K562 (cell line): ENCODE measurements around the gene ENDOU. TPM values are rescaled to one million over a fixed set of nuclear protein-coding genes. Genes with fewer than 3 reads are reported as not detected.

Experiments
- ATAC-seq: fragments of 200-7000 bp; cut with Tn5 transposase; 3 replicates; pipeline ENCODE4 v1.9.1; 2020; ENCODE audit warnings: moderate library complexity
- BruUV-seq: library from RNA; stranded (reverse); fragments of 400-500 nt; replicated peaks from 2 replicates; lab custom pipeline; 2021; lab: Mats Ljungman, UMichigan
- CTCF ChIA-PET: fragments of 300-600 bp; formaldehyde crosslinking; extraction: SDS; loops from one replicate; lab custom pipeline; 2021; ENCODE audit warnings: low intra/inter-chr PET ratio; lab: Yijun Ruan, JAX
- POLR2A ChIA-PET: fragments of 300-600, 350-650 bp; sonication (Branson Sonifier 250); formaldehyde crosslinking; extraction: SDS; loops from one replicate; lab custom pipeline; 2021; ENCODE audit warnings: antibody characterized with exemption, inconsistent platforms; lab: Yijun Ruan, JAX
- DNase-seq, 4 experiments: peaks; one replicate each; pipeline versions ENCODE4 v3.0.0 to v3.0.0-alpha.2; 2011 to 2018; ENCODE audit warnings: low spot score in 3 of 4, mixed read lengths in 3 of 4; ENCODE audit errors: extremely low read depth in 1 of 4
- FAIRE-seq: peaks from 2 replicates; lab custom pipeline; 2011; peaks lifted over from hg19 to GRCh38; lab: Jason Lieb, UNC
- H2AFZ ChIP-seq: 2 replicates; pipeline ENCODE4 v1.6.0; 2011; ENCODE audit warnings: low read depth, low read length, control low read depth, inconsistent platforms
- H3K27ac ChIP-seq: fragments of 200-600 bp; 3 replicates; pipeline ENCODE4 v1.8.0; 2011; ENCODE audit warnings: low read depth, mild to moderate bottlenecking, control low read depth, inconsistent platforms, low read length, moderate library complexity, mixed read lengths; ENCODE audit errors: extremely low read depth
- H3K27me3 ChIP-seq, 2 experiments: fragments of 300-600 bp in 1 of 2; 2 replicates in 1 of 2; 3 replicates in 1 of 2; pipeline versions ENCODE4 v1.6.0 to v1.8.0; 2011; ENCODE audit warnings: inconsistent platforms in 2 of 2, low read length in 2 of 2, mild to moderate bottlenecking in 1 of 2, mixed read lengths in 1 of 2, moderate library complexity in 1 of 2; ENCODE audit not compliant: control insufficient read depth in 2 of 2, insufficient read depth in 2 of 2
- H3K36me3 ChIP-seq: fragments of 300-600 bp; 3 replicates; pipeline ENCODE4 v1.8.0; 2011; ENCODE audit warnings: mild to moderate bottlenecking, low read length, inconsistent platforms; ENCODE audit not compliant: control insufficient read depth, insufficient read depth
- H3K4me1 ChIP-seq, 2 experiments: fragments of 200-600 bp in 1 of 2; replicated peaks in 1 of 2; 2 replicates in 1 of 2; 3 replicates in 1 of 2; pipeline versions ENCODE4 v1.5.1 to v1.8.0; 2011; ENCODE audit warnings: inconsistent platforms in 2 of 2, low read length in 2 of 2, mild to moderate bottlenecking in 1 of 2, mixed read lengths in 1 of 2, moderate library complexity in 1 of 2; ENCODE audit not compliant: control insufficient read depth in 2 of 2, insufficient read depth in 2 of 2
- H3K4me2 ChIP-seq: 2 replicates; pipeline ENCODE4 v1.6.1; 2011; ENCODE audit warnings: low read length, control low read depth, inconsistent platforms, mixed read lengths; ENCODE audit not compliant: insufficient read depth
- H3K4me3 ChIP-seq: fragments of 200-600 bp; sonication (generic), shearing (Covaris generic); 2 replicates; pipeline ENCODE4 v1.5.1; 2016; ENCODE audit warnings: control low read depth, inconsistent platforms
- H3K79me2 ChIP-seq: fragments of 200-600 bp; 3 replicates; pipeline ENCODE4 v1.8.0; 2011; ENCODE audit warnings: low read length, inconsistent platforms; ENCODE audit not compliant: control insufficient read depth, insufficient read depth
- H3K9ac ChIP-seq, 2 experiments: 2 replicates each; pipeline versions ENCODE4 v1.6.0 to v1.6.1; 2011; ENCODE audit warnings: low read depth in 2 of 2, low read length in 2 of 2, control low read depth in 1 of 2, inconsistent platforms in 1 of 2, mild to moderate bottlenecking in 1 of 2, mixed read lengths in 1 of 2; ENCODE audit not compliant: insufficient read depth in 1 of 2
- H3K9me1 ChIP-seq: one replicate; pipeline ENCODE4 v1.6.0; 2011; ENCODE audit warnings: inconsistent platforms, mild to moderate bottlenecking, low read length, moderate library complexity; ENCODE audit not compliant: control insufficient read depth, insufficient read depth
- H3K9me3 ChIP-seq: replicated peaks from 2 replicates; pipeline ENCODE4 v1.5.1; 2011; ENCODE audit warnings: low read depth, low read length, inconsistent platforms; ENCODE audit not compliant: control insufficient read depth, insufficient read depth
- H4K20me1 ChIP-seq: replicated peaks from 2 replicates; pipeline ENCODE4 v1.6.1; 2011; ENCODE audit warnings: low read length, inconsistent platforms, mixed read lengths; ENCODE audit not compliant: control insufficient read depth, insufficient read depth
- ATF4 ChIP-seq: fragments of 450-650 bp; formaldehyde crosslinking; IDR thresholded peaks from 2 replicates; pipeline ENCODE4 v1.4.0; 2022; ENCODE audit warnings: mild to moderate bottlenecking, moderate library complexity
- CHCHD3 ChIP-seq: fragments of 250-450 bp; sonication (Bioruptor Pico); IDR thresholded peaks from 2 replicates; pipeline ENCODE4 v2.1.2; 2022; ENCODE audit warnings: mild to moderate bottlenecking
- CREB3 ChIP-seq: fragments of 450-650 bp; conservative IDR thresholded peaks from 2 replicates; pipeline ENCODE4 v1.6.1; 2016; ENCODE audit warnings: missing genetic modification characterization, low read depth, mild to moderate bottlenecking, missing compliant biosample characterization, moderate library complexity
- HNRNPK ChIP-seq: fragments of 200-400 bp; formaldehyde crosslinking; IDR thresholded peaks from one replicate; pipeline ENCODE4 v1.6.1; 2018; ENCODE audit warnings: mild to moderate bottlenecking, low read depth, low read length; ENCODE audit not compliant: poor library complexity, severe bottlenecking
- IFI16 ChIP-seq: fragments of 250-450 bp; sonication (Bioruptor Pico); IDR thresholded peaks from 2 replicates; pipeline ENCODE4 v2.1.2; 2022; ENCODE audit warnings: mild to moderate bottlenecking, inconsistent platforms
- MITF ChIP-seq: IDR thresholded peaks from 2 replicates; pipeline ENCODE4 v1.6.1; 2014; ENCODE audit warnings: antibody characterized with exemption
- MNT ChIP-seq, 2 experiments: fragments of 450-650 bp; conservative IDR thresholded peaks; 2 replicates each; pipeline ENCODE4 v1.6.1; 2017; ENCODE audit warnings: mild to moderate bottlenecking in 2 of 2, moderate library complexity in 2 of 2
- PCBP1 ChIP-seq: fragments of 200-400 bp; formaldehyde crosslinking; IDR thresholded peaks from 2 replicates; pipeline ENCODE4 v1.6.1; 2018; ENCODE audit warnings: mild to moderate bottlenecking, low read depth, low read length; ENCODE audit not compliant: poor library complexity, severe bottlenecking
- PHF8 ChIP-seq: fragments of 200-600 bp; sonication (generic); IDR thresholded peaks from 2 replicates; pipeline ENCODE4 v1.6.1; 2012; ENCODE audit warnings: mixed run types, mild to moderate bottlenecking, inconsistent platforms, low read length, moderate library complexity, borderline replicate concordance
- PTTG1 ChIP-seq: fragments of 450-650 bp; IDR thresholded peaks from 2 replicates; pipeline ENCODE4 v1.6.1; 2016; ENCODE audit warnings: low read depth, mild to moderate bottlenecking, missing genetic modification characterization, missing compliant biosample characterization
- RBFOX2 ChIP-seq: fragments of 200-400 bp; formaldehyde crosslinking; IDR thresholded peaks from 2 replicates; pipeline ENCODE4 v1.6.1; 2017; ENCODE audit warnings: low read depth, mild to moderate bottlenecking, low read length, moderate library complexity
- SMARCA4 ChIP-seq: fragments of 450-650 bp; IDR thresholded peaks from 2 replicates; pipeline ENCODE4 v1.6.1; 2016
- SP1 ChIP-seq: sonication (generic); formaldehyde crosslinking; IDR thresholded peaks from 2 replicates; pipeline ENCODE4 v1.8.1; 2022; ENCODE audit warnings: mild to moderate bottlenecking, missing genetic modification reagents
- TBL1XR1 ChIP-seq, 2 experiments: IDR thresholded peaks; 2 replicates each; pipeline ENCODE4 v1.6.1; 2012; ENCODE audit warnings: improper control_type of control experiment in 2 of 2, low read length in 2 of 2, mild to moderate bottlenecking in 1 of 2
- ZBTB8A ChIP-seq: fragments of 450-650 bp; IDR thresholded peaks from 2 replicates; pipeline ENCODE4 v1.6.1; 2018; ENCODE audit warnings: mild to moderate bottlenecking, moderate library complexity; ENCODE audit not compliant: partially characterized antibody
- ZFP1 ChIP-seq: fragments of 450-650 bp; formaldehyde crosslinking; IDR thresholded peaks from 2 replicates; pipeline ENCODE4 v1.4.0; 2020; ENCODE audit warnings: mild to moderate bottlenecking, mixed read lengths
- WGBS: fragments of 100-300 bp; shearing (Covaris generic); methylation state at CpG from one replicate; pipeline ENCODE4 v1.1.6; 2016; ENCODE audit warnings: low coverage, mixed read lengths; ENCODE audit not compliant: insufficient coverage; ENCODE audit errors: missing lambda C conversion rate; 5-methylcytosine and 5-hydroxymethylcytosine counted together
- in situ Hi-C: fragments of 300-500 bp; cut with MboI; formaldehyde crosslinking; loops from 4 replicates; pipeline ENCODE4 v1.15.0; 2018; ENCODE audit warnings: inconsistent platforms, mixed read lengths
- intact Hi-C: fragments of 100-400 bp; cut with micrococcal nuclease; formaldehyde crosslinking; loops from 2 replicates; pipeline ENCODE4 v1.14.2; 2022
- polyA plus RNA-seq, 8 experiments: library from polyadenylated mRNA; depleted of rRNA in 4 of 8; stranded (reverse) in 5 of 8; unstranded in 3 of 8; fragments of >200 nt; fragmentation: Nextera tagmentation in 2 of 8; fragmentation: Illumina TruSeq in 1 of 8; extraction: Ambion mirVana in 2 of 8; extraction: Trizol in 1 of 8; gene quantifications; 2 replicates each; pipeline versions ENCODE4 v1.2.1 to v1.2.3, GENCODE V29; 2011 to 2014; ENCODE audit warnings: inconsistent platforms in 1 of 8, missing spikeins in 1 of 8
- total RNA-seq, 7 experiments: library from RNA; depleted of rRNA in 6 of 7; stranded (reverse); fragments of >200 nt in 6 of 7; fragmentation: Illumina TruSeq in 2 of 7; extraction: Trizol in 2 of 7; gene quantifications; 2 replicates each; pipeline versions ENCODE4 v1.2.1 to v1.2.3, GENCODE V29; 2011 to 2021; ENCODE audit warnings: low replicate concordance in 1 of 7

The ENDOU gene
- total and polyA plus RNA-seq, 9 of the 15 experiments (the other 6 are each of a cell fraction or from before 2014, with no cell fraction given): 0.03 TPM; not detected in 8

DNA sequence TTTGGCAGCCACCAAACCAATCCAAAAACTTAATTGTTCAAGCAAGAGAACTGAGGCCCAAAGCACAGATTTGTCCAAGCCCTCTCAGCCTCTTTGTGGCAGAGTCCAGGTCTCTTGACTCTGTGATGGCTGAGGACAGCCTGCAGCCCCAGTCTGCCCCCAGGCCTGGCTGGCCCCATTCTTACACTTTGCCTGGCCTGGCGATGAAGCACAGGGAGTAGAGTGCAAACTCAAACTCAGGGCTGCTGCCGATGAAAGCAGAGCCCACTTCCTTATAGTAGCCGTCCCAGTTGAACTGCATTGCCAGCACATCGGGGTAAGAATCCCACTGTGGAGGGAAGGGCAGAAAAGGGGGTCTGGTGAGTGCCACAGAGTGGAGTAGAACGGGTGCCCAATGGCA is 13.8 kb downstream of the ENDOU start:
- no peak overlapping the region for H2AFZ ChIP-seq
- H3K9ac ChIP-seq: peak overlapping the region in 1 of 2 experiments; percentile 19; a peak in 1 of 4 replicates
- no peak overlapping the region for H3K27ac ChIP-seq
- no TSS peak for BruUV-seq
- no peak for DNase-seq
- in situ Hi-C loops: loop anchor here (5.0 to 10.0 kb wide), 4 partner anchors 63 to 466 kb away; partner anchors contain the start of gene SLC48A1
- H3K4me1 ChIP-seq: peaks cover 0 to 26% of the 10 kb centered on the region in 2 experiments; a peak in 3 of 5 replicates
- no peaks in the 10 kb centered on the region for H3K9me3 ChIP-seq
- ChIA-PET POLR2A (no interaction called here), CTCF (no interaction called here)
- TF ChIP-seq PTTG1 (tag) (no peak), ZBTB8A (no peak), MNT (conservative IDR thresholded peaks at IDR 0.05) (no peak), PCBP1 (no peak), ATF4 (CRISPR knock-in tag) (no peak), RBFOX2 (no peak), SP1 (CRISPR knock-in tag) (no peak), PHF8 (no peak), CHCHD3 (CRISPR knock-in tag) (no peak), CREB3 (no peak), ZFP1 (CRISPR knock-in tag) (no peak), IFI16 (CRISPR knock-in tag) (no peak), TBL1XR1 (IDR thresholded peaks at IDR 0.05; ENCODE audit: low read length in 2 of 2) (no peak), MITF (no peak), SMARCA4 (no peak), HNRNPK (no peak)
- no peak for FAIRE-seq
- H3K9me1 ChIP-seq: no peaks in the 10 kb centered on the region
- intact Hi-C loops: loop anchor here (10.0 kb wide), 1 partner anchor 453 kb away; no protein-coding TSS in a partner anchor
- ATAC-seq: no peak
- peaks cover 17% of the 10 kb centered on the region for H3K79me2 ChIP-seq
- H3K27me3 ChIP-seq: no peaks in the 10 kb centered on the region
- H3K4me3 ChIP-seq: no peak overlapping the region
- H3K4me2 ChIP-seq: no peak overlapping the region
- H3K36me3 ChIP-seq: no peaks in the 10 kb centered on the region
- WGBS: 69% methylated on average over 5 of the region's 5 CpGs
- no peaks in the 10 kb centered on the region; the same call in 1 of the 2 replicates for H4K20me1 ChIP-seq
